C4-2B (cell line): ENCODE data around the gene MYMK.

Source experiments
- CTCF ChIP-seq: fragments of 450-650 bp; conservative IDR thresholded peaks from 2 replicates; pipeline ENCODE4 v1.5.1; 2017; ENCODE audit warnings: mild to moderate bottlenecking
- ZFX ChIP-seq: fragments of 450-650 bp; IDR thresholded peaks from 2 replicates; pipeline ENCODE4 v1.6.1; 2017

- no peak for TF ChIP-seq CTCF
- no peak for TF ChIP-seq ZFX
Observed at GRCh38 chr9:133535306-133535877, 10.6 kb upstream of the MYMK start.
